ENCODE measurements around the gene SLC15A1.

The SLC15A1 gene

DNA sequence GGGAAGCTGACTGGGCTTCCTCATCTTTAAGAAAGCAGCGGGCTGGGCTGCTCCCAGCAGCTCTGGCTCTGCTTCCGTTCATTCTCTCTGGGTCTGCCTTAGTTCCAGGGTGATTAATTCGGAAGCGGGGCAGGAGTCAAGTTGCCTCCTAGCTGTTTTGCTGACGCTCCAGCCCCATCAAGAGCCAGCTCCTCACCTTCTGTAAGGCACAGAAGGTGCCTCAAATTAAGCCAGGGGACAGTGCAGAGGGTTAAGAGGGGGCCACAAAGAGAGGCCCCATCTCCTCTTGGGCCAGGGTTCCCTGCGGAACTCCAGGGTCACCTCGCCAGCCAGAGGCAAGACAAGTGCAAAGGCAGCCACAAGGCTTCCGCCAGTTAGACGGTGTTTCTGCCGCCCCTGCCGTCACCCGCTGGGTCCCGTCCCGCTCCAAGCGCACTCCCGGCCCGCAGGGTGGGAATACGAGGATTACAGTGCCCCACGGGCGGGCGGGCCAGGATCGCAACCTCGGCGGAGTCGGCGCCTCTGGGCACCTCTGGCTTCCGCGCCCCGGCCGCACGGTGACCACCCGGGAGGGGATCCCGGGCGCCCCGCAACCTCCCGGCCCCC is 508 bp downstream of the SLC15A1 start:
- no peak for DNase-seq (ENCODE audit: low read depth)

GRCh38 chr13:98751367-98751782 is 1.1 kb downstream of the SLC15A1 start:
- DNase-seq (ENCODE audit: low read depth), result no peak

GRCh38 chr13:98749501-98749900 is 3.0 kb downstream of the SLC15A1 start:
- no peak for DNase-seq (ENCODE audit: low read depth)

DNA sequence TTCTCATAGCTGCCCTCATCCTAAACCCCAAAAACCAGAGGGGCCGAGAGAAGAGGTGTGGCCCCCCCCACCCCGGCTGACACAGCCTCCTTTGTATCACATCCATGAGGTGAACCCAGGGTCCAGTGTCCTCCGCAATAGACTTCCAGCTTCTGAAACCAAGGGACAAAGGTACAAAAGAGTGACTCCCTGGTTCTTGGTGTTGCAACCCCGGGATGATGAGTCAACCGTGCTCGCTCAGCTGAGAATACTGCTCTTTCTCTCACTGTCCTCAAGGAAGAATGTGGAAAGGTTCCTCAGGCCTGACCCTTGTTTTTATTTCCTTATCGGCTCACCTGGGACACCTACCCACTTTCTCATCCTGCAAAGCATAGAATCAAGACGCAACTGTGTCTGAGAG is 5.5 kb downstream of the SLC15A1 start:
- DNase-seq (ENCODE audit: low read depth), result no peak

DNA sequence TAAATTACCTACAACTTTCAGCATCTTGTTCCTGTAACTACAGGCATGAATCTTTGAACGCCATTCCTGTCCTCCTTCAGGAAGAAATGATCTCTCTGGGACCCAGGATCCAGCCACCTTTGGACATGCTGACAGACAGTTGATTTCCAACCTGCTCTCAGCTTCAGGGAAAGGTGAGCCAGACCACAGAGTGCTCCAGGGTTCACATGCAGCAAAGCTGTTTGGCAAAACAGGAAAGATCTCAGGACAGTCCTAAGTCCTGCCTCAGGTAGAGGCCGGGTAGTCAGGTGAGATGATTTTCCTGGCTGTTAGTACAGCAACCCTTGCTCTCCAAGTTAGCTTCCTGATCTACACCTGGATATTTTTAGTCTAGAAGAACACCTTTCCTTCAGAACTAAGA is 9.1 kb downstream of the SLC15A1 start:
- no peak for DNase-seq (ENCODE audit: low read depth)

- DNase-seq (ENCODE audit: low read depth), result no peak
Measured at GRCh38 chr13:98742961-98743360, 9.5 kb downstream of the SLC15A1 start.

GRCh38 chr13:98741741-98742435 is 10.6 kb downstream of the SLC15A1 start:
- DNase-seq (ENCODE audit: low read depth), result no peak

GRCh38 chr13:98740131-98740530 is 12.3 kb downstream of the SLC15A1 start:
- no peak for DNase-seq (ENCODE audit: low read depth)

- DNase-seq (ENCODE audit: low read depth), result no peak
Measured at GRCh38 chr13:98738993-98739392, 13.5 kb downstream of the SLC15A1 start.

DNA sequence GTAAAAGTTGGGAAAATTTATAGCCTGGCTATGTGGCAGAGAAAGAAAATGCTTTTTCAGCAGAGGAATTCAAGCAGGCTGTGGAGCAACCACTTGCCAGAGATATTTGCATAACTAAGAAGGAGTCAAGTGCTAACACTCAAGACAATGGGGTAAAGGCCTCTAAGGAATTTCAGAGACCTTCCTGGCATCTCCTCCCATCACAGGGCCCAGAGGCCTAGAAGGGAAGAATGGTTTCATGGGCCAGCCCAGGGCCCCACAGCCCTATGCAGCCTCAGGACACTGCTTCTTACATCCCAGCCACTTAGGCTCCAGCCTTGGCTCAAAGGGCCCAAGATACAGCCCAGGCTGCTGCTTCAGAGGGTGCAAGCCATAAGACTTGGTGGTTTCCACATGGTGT is 14.3 kb downstream of the SLC15A1 start:
- DNase-seq (ENCODE audit: low read depth), result no peak

DNA sequence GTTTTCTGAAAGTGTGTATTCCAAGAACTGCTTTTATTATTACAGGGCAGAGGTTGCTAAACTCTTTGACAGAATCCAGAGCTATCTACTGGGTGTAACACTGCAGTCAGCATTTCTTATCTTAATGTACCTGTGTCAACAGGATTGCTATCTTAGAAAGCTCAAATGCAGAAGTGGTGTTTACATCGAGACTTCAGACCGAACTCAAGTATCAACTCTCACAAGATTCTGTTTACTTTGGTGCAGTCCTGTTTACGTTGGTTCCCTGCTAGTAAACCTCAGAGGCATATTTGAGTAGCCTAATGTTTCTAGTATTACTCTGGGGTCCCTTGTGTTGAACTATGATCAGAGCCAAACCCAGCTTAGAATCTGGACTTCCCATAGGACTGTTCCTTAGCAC is 20.5 kb downstream of the SLC15A1 start:
- no peak for DNase-seq (ENCODE audit: low read depth)

DNA sequence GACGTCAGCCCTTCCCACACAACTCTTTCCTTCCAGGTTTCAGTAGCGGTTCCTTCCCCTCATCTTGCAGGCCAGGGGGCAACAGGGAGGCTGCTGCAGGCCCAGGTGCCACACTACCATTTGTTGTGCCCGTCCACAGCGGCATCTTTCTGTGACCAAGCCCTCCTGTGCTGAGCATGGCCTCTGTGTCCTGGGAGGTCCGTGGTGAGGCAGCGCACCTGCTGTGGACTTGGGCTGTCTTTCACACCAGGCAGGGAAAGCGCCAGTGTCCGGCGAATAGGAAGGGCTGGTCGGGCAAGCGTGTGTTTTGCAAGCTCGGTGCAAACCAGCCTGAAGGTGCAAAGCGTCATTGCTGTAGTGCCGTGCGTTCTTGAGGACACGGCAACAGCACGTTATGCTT is 21.4 kb downstream of the SLC15A1 start:
- DNase-seq (ENCODE audit: low read depth), result no peak

GRCh38 chr13:98730441-98730840 is 22.0 kb downstream of the SLC15A1 start:
- no peak for DNase-seq (ENCODE audit: low read depth)

- DNase-seq (ENCODE audit: low read depth), result no peak
Measured at GRCh38 chr13:98729658-98730057, 22.8 kb downstream of the SLC15A1 start.

GRCh38 chr13:98722958-98723357 is 29.5 kb downstream of the SLC15A1 start:
- DNase-seq (ENCODE audit: low read depth), result no peak

DNA sequence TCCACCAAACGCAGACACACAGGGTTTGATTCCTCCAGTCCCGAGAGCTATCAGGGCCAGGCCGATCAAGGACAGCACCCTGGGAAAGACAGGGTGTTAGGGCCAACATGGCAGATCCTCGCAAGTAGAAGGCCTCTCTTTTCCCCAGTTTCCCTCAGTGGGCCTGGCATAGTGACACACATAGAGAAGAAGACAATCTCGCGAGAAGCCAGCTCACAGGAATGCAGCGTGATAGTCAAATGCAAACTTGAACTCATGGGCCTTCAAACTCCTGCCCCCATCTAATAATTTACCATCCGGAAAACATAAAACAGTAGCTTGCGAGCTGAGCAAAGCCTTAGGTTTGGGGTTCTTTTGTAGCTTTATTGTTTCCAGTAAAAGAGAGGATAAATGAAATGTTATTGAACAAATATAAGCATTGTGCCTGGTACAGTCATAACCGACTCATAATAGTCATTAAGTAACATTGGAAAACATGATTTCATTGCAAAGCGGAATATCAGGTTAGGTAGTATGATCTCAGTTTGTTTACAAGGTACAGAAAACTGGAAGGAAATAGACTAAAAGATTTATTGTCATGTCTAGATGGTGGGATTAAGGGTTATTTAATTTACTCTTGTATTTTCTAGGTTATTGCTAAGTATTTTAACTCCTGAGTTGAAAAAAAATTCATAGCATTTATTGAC is 30.5 kb downstream of the SLC15A1 start:
- DNase-seq (ENCODE audit: low read depth), result no peak

DNA sequence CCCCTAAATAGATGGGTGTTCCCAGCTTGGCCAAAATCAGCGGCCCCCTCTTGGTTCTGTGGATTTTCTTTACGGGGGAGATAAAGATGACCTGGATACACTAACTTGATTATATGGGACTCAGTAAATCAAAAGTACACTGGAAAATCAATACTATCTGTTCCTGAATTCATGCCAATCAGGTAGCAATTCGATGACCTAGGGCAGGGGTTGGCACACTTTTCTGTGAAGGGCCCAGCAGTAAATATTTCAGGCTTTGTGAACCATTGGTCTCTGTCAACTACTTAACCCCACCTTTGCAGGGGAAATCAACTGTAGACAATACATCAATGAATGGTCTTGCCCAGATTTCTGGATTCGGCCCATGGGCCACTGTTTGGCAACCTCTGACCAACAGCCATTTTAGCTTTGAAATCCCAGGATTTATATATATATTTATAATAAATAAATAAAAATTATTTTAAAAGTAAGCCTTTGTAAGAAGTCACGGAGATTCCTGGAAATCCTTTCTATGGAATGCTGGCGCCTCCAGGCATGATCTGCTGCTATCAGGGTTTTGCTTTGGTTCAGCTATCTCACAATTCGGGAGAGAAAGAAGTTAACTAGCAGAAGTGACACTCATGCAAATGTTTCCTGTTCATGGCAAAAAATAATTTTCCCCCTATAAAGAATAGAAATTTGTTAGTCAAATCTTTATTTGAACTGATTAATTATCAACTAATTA is 32.8 kb downstream of the SLC15A1 start:
- DNase-seq (ENCODE audit: low read depth), result no peak

GRCh38 chr13:98717891-98718290 is 34.6 kb downstream of the SLC15A1 start:
- no peak for DNase-seq (ENCODE audit: low read depth)

- DNase-seq (ENCODE audit: low read depth), result no peak
Measured at GRCh38 chr13:98717256-98717655, 35.2 kb downstream of the SLC15A1 start.

- no peak for DNase-seq (ENCODE audit: low read depth)
Measured at GRCh38 chr13:98710521-98710920, 42.0 kb downstream of the SLC15A1 start.

GRCh38 chr13:98707281-98707999 is 45.0 kb downstream of the SLC15A1 start:
- no peak for DNase-seq (ENCODE audit: low read depth)

GRCh38 chr13:98706446-98707110 is 45.9 kb downstream of the SLC15A1 start:
- no peak for DNase-seq (ENCODE audit: low read depth)
